ENCODE data around the gene REC8. TPM values are rescaled to one million over a fixed set of nuclear protein-coding genes. Genes with fewer than 3 reads are reported as not detected.

The REC8 gene
- total and polyA plus RNA-seq, 5 donors from 2014 or later, result 9.7 to 145 (median 13.7) TPM

DNA sequence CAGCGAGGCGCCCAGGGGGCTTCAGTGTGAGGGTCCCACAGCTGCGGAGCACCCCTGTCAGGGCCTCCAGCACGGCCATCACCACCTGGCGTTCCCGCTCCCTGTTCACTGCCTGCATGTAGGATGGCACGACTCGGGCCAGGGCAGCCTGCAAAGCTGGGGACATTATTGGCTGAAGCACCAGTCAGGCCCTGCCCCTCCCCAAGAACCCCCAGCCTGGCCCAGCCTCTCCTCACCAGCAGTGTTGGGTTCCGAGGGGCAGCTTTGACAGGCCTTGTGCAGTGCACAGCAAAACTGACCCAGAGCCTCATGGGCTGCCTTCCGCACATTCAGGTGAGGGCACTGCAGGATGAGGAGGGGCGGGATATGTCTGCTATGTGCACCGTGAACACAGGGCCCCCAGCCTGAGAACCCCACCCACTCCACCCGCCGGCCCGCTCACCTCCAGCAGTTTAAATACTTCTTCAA is 11.2 kb downstream of the REC8 start:
- Histone ChIP-seq H3K36me3 (ENCODE audit: control insufficient read depth, insufficient read depth, low read length) (peaks cover 55% of the 10 kb centered on the region), H3K4me1 (ENCODE audit: control insufficient read depth, insufficient read depth, low read length, poor library complexity, severe bottlenecking) (peaks cover 11% of the 10 kb centered on the region), H3K27ac (ENCODE audit: insufficient read depth, low read length, poor library complexity, severe bottlenecking) (no peak overlapping the region), H3K9me3 (ENCODE audit: control insufficient read depth in 2 of 2, low read length in 2 of 2) (no peaks in the 10 kb centered on the region), H3K4me3 (ENCODE audit: low read depth, low read length) (no peak overlapping the region), H3K27me3 (ENCODE audit: control insufficient read depth, insufficient read depth, low read length) (no peaks in the 10 kb centered on the region)
- H3K27ac Mint-ChIP-seq, result no peak overlapping the region
- peaks cover 0 to 20% (median 9%) of the 10 kb centered on the region in 4 donors for H3K4me1 Mint-ChIP-seq
- ATAC-seq (ENCODE audit: low read depth in 2 of 2), result no peak
- peaks cover 4% of the 10 kb centered on the region for H3K27me3 Mint-ChIP-seq
- H3K4me3 Mint-ChIP-seq, result no peak overlapping the region
- peaks cover 13% of the 10 kb centered on the region for H3K36me3 Mint-ChIP-seq
- no peaks in the 10 kb centered on the region for H3K9me3 Mint-ChIP-seq
- no peak for DNase-seq

DNA sequence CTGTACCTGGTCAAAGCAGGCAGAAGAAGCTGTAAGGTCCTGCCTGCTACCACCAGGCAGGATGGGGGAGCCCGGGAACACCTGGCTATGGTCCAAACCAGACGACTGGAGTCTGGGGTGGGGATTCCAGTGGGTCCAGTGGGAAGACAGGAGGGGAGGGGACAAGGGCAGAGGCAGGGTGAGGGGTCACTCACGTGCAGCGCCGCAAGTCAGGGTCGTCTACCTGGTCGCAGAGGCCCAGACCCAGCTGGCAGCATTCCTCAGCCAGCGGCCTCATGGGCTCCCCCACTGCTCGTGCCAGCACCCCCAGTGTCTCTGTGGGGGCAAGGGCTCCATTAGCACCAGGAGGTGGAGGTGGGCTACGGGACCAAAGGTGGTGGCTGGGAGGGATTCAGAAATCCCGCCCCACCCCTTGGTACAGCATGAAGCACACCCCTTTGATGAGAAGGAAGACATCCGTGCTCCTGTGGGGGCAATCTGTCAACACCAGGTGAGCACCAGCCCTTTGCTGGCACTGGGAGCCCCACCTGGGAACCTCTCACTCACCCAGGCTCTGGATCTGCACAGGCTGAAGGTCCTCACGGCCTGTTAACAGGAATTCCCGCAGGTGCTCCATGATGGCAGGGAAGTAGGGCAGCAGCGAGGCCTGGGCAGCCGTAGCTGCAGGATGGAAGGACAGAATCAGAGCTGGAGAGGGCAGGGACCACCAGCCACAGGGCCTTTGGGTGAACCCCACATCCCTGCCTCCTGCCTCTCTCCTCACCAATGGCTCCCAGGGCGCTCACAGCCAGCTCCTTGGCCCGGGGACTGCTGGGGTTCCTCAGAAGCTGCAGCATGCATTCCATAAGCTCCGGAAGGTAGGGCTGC is 12.5 kb downstream of the REC8 start:
- Mint-ChIP-seq H3K36me3 (peaks cover 13% of the 10 kb centered on the region), H3K27ac (no peak overlapping the region), H3K27me3 (peaks cover 5% of the 10 kb centered on the region), H3K4me1 (peaks cover 9 to 29% (median 17%) of the 10 kb centered on the region in 4 donors), H3K9me3 (no peaks in the 10 kb centered on the region), H3K4me3 (no peak overlapping the region)
- H3K4me3 ChIP-seq (ENCODE audit: low read depth, low read length), result no peak overlapping the region
- no peaks in the 10 kb centered on the region for H3K9me3 ChIP-seq (ENCODE audit: control insufficient read depth in 2 of 2, low read length in 2 of 2)
- peaks cover 44% of the 10 kb centered on the region for H3K36me3 ChIP-seq (ENCODE audit: control insufficient read depth, insufficient read depth, low read length)
- ATAC-seq (ENCODE audit: low read depth in 2 of 2) (no peak), DNase-seq (no peak)
- H3K4me1 ChIP-seq (ENCODE audit: control insufficient read depth, insufficient read depth, low read length, poor library complexity, severe bottlenecking), result peaks cover 18% of the 10 kb centered on the region
- no peak overlapping the region for H3K27ac ChIP-seq (ENCODE audit: insufficient read depth, low read length, poor library complexity, severe bottlenecking)
- no peaks in the 10 kb centered on the region for H3K27me3 ChIP-seq (ENCODE audit: control insufficient read depth, insufficient read depth, low read length)

DNA sequence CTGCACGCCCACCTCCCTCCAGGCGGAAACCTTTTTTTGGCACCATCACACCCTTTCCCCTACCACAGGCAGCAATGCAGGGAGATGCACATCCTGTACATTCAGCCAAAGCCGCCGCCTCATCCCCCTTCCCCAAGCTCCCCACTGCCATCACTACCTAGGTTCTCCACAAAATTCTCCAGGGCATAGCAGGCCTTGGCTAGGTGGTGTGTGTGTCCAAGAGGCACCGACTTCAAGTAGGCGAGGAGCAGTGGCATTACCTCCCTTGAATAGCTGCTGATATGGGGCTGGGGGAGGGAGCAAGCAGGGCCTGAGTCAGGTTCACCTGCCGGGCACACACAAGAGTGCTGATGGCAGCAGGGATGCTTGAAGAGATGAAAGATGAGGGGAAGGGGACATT is 13.1 kb downstream of the REC8 start:
- Mint-ChIP-seq H3K4me1 (peaks cover 11 to 32% (median 19%) of the 10 kb centered on the region in 4 donors), H3K27ac (peak overlapping the region in 1 of 3 donors; percentile 69), H3K27me3 (peaks cover 5% of the 10 kb centered on the region), H3K9me3 (no peaks in the 10 kb centered on the region), H3K4me3 (peak overlapping the region in 1 of 4 donors; percentile 15), H3K36me3 (peaks cover 10% of the 10 kb centered on the region)
- ATAC-seq (ENCODE audit: low read depth in 2 of 2), result no peak
- H3K9me3 ChIP-seq (ENCODE audit: control insufficient read depth in 2 of 2, low read length in 2 of 2), result no peaks in the 10 kb centered on the region
- peaks cover 38% of the 10 kb centered on the region for H3K36me3 ChIP-seq (ENCODE audit: control insufficient read depth, insufficient read depth, low read length)
- no peaks in the 10 kb centered on the region for H3K27me3 ChIP-seq (ENCODE audit: control insufficient read depth, insufficient read depth, low read length)
- no peak for DNase-seq
- H3K4me3 ChIP-seq (ENCODE audit: low read depth, low read length), result no peak overlapping the region
- H3K4me1 ChIP-seq (ENCODE audit: control insufficient read depth, insufficient read depth, low read length, poor library complexity, severe bottlenecking), result peaks cover 18% of the 10 kb centered on the region
- no peak overlapping the region for H3K27ac ChIP-seq (ENCODE audit: insufficient read depth, low read length, poor library complexity, severe bottlenecking)

DNA sequence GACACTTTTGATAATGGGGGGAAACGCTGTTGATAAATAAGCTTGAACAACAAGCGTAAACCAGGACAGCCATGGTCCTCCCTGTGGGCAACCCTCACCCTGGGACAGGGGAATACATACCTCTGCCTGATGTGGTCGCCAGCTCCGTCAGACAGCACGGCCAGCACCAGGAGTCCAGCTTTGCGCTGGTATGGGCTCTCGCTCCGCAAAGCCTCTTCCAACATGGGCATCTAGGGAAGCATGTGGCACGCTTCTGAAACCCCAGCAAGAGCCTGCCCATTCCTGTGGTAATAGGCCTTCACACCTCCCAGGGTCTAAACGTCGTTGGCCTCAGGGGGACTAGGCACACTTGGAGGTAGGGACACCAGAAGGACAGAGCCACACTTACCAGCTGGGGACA is 13.9 kb downstream of the REC8 start:
- Histone ChIP-seq H3K27me3 (ENCODE audit: control insufficient read depth, insufficient read depth, low read length) (no peaks in the 10 kb centered on the region), H3K36me3 (ENCODE audit: control insufficient read depth, insufficient read depth, low read length) (peaks cover 34% of the 10 kb centered on the region), H3K4me3 (ENCODE audit: low read depth, low read length) (no peak overlapping the region), H3K27ac (ENCODE audit: insufficient read depth, low read length, poor library complexity, severe bottlenecking) (no peak overlapping the region), H3K9me3 (ENCODE audit: control insufficient read depth in 2 of 2, low read length in 2 of 2) (no peaks in the 10 kb centered on the region), H3K4me1 (ENCODE audit: control insufficient read depth, insufficient read depth, low read length, poor library complexity, severe bottlenecking) (peaks cover 18% of the 10 kb centered on the region)
- ATAC-seq (ENCODE audit: low read depth in 2 of 2) (no peak), DNase-seq (no peak)
- H3K4me1 Mint-ChIP-seq, result peaks cover 11 to 32% (median 20%) of the 10 kb centered on the region in 4 donors
- H3K9me3 Mint-ChIP-seq, result no peaks in the 10 kb centered on the region
- peak overlapping the region in 1 of 3 donors; percentile 15 for H3K27ac Mint-ChIP-seq
- H3K4me3 Mint-ChIP-seq, result peak overlapping the region in 1 of 4 donors; percentile 83
- peaks cover 5% of the 10 kb centered on the region for H3K27me3 Mint-ChIP-seq
- peaks cover 8% of the 10 kb centered on the region for H3K36me3 Mint-ChIP-seq

DNA sequence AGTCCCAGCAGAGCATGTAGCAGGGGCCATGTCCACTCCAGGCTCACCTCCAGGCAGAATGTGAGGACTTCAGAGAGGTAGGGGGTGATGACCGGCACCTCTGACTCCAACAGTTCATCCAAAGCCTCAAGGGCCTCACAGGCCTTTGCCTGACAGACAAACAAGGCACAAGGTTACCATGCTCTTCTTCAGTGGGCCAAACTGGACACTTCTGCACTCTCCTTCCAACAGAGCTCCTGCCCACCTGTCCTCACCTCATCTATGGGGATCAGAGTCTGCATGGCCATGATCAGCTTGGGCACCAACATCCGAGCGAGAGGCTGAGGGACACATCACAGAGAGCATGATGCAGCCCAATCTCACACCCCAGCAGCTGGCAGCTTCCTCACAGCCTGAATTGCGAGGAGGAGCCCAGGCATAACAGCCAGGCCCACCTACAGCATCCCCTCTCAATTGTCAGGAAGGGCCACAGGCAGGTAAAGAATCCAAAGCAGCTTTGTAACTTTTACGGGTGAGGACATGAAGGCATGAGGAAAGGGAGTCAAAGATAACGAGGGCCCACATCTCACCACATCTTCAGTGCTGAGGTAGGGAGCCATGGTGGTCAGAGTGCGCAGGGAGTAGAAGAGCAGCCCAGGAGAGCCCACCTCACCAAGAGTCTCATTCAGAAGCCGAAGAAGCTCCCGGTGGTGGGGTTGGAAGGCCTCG is 15.1 kb downstream of the REC8 start:
- Histone ChIP-seq H3K4me1 (ENCODE audit: control insufficient read depth, insufficient read depth, low read length, poor library complexity, severe bottlenecking) (peaks cover 18% of the 10 kb centered on the region), H3K9me3 (ENCODE audit: control insufficient read depth in 2 of 2, low read length in 2 of 2) (no peaks in the 10 kb centered on the region), H3K36me3 (ENCODE audit: control insufficient read depth, insufficient read depth, low read length) (peaks cover 30% of the 10 kb centered on the region), H3K27me3 (ENCODE audit: control insufficient read depth, insufficient read depth, low read length) (no peaks in the 10 kb centered on the region), H3K27ac (ENCODE audit: insufficient read depth, low read length, poor library complexity, severe bottlenecking) (no peak overlapping the region), H3K4me3 (ENCODE audit: low read depth, low read length) (peak overlapping the region; percentile 11)
- ATAC-seq (ENCODE audit: low read depth in 2 of 2) (no peak), DNase-seq (no peak)
- Mint-ChIP-seq H3K4me3 (peak overlapping the region in 3 of 4 donors; percentile 90 to 95 (median 92)), H3K4me1 (peaks cover 16 to 38% (median 26%) of the 10 kb centered on the region in 4 donors), H3K36me3 (peaks cover 4% of the 10 kb centered on the region), H3K27me3 (peaks cover 5% of the 10 kb centered on the region), H3K27ac (peak overlapping the region; percentile 28 to 92 (median 64)), H3K9me3 (no peaks in the 10 kb centered on the region)

DNA sequence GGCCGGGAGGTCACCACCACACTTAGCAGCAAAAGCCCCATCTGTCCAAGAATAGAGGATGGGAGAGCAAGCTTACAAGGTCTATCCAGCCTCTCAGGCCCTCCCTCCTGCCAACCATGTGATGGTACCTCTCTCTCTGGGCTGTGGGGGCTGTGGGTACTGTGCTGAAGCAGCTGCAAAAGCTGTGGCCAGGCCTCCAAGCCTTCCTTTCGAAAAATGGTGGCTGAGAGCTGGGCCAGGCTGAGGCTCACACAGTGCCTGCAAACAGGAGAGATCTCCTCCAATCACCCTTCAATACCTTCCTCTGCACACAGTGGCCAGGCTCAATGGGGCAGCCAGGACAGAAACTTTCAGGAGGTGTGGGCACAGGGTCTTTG is 15.6 kb downstream of the REC8 start:
- H3K36me3 ChIP-seq (ENCODE audit: control insufficient read depth, insufficient read depth, low read length), result peaks cover 35% of the 10 kb centered on the region
- H3K36me3 Mint-ChIP-seq, result peaks cover 5% of the 10 kb centered on the region

DNA sequence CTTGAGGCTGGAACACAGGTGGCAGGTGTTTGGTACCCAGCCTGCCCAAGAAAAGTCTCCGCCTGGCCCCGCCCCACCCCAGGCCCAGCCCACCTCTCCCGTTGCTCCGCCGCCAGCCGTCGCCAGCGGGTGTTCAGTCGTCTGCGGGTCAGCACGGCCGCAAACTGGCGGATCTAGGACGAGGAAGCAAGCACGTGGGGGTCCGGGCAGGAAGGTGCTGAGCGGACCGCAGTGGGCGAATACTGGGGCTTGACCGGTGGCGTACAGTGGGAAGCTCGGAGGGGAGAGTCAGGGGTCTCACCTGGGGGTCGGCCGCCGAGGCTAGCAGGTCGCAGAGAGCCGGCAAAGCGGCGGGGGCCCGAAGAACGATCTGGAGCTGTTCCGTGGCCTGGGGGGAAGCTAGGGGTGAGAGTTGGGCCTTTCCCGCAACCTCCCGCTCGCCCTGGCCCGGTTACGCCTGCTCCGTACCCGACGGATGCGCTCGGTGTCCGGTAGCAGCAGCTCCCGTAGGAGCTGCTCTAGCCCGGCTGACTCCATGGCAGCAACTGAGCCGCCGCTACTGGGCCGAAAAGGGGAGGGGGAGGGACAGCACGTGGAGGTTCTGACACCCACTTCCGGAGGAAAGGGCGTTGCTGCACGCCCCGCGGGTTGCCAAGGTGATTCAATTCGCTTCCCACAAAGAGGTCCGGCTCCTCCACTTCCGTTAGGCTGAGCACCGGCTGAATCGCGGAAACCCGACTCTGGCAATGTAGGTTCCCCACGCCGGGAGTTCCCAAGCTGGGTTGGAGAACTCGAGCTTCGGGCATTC is 16.6 kb downstream of the REC8 start, which contains the start of gene IPO4:
TSS of gene IPO4 (minus strand) at position 566 of the 808 bp plus-strand sequence. CDS start at position 537, 29 bp downstream.
- no peaks in the 10 kb centered on the region for H3K27me3 ChIP-seq (ENCODE audit: control insufficient read depth, insufficient read depth, low read length)
- Mint-ChIP-seq H3K27ac (peak within 1 kb of the TSS; percentile 88 to 95 (median 92)), H3K4me1 (peaks cover 22 to 48% (median 26%) of the 10 kb centered on the region in 4 donors), H3K36me3 (peaks cover 9% of the 10 kb centered on the region), H3K27me3 (peaks cover 5% of the 10 kb centered on the region), H3K4me3 (peak within 1 kb of the TSS; percentile 90 to 98 (median 94)), H3K9me3 (no peaks in the 10 kb centered on the region)
- peak within 1 kb of the TSS; percentile 79 for H3K27ac ChIP-seq (ENCODE audit: insufficient read depth, low read length, poor library complexity, severe bottlenecking)
- H3K36me3 ChIP-seq (ENCODE audit: control insufficient read depth, insufficient read depth, low read length), result peaks cover 38% of the 10 kb centered on the region
- peak within 1 kb of the TSS; percentile 61 for H3K4me3 ChIP-seq (ENCODE audit: low read depth, low read length)
- DNase-seq (peak; percentile 94 to 98 (median 94)), ATAC-seq (ENCODE audit: low read depth in 2 of 2) (peak; percentile 90 to 94)
- H3K4me1 ChIP-seq (ENCODE audit: control insufficient read depth, insufficient read depth, low read length, poor library complexity, severe bottlenecking), result peaks cover 18% of the 10 kb centered on the region
- no peaks in the 10 kb centered on the region for H3K9me3 ChIP-seq (ENCODE audit: control insufficient read depth in 2 of 2, low read length in 2 of 2)

More for the DNA sequence above, 15.6 kb downstream of the REC8 start:
- no peaks in the 10 kb centered on the region for H3K27me3 ChIP-seq (ENCODE audit: control insufficient read depth, insufficient read depth, low read length)
- peak overlapping the region; percentile 61 for H3K4me3 ChIP-seq (ENCODE audit: low read depth, low read length)
- DNase-seq (no peak), ATAC-seq (ENCODE audit: low read depth in 2 of 2) (no peak)
- Mint-ChIP-seq H3K9me3 (no peaks in the 10 kb centered on the region), H3K4me1 (peaks cover 21 to 42% (median 24%) of the 10 kb centered on the region in 4 donors), H3K27me3 (peaks cover 5% of the 10 kb centered on the region), H3K4me3 (peak overlapping the region; percentile 90 to 98 (median 94)), H3K27ac (peak overlapping the region in 2 of 3 donors; percentile 92 to 95)
- peak overlapping the region; percentile 79 for H3K27ac ChIP-seq (ENCODE audit: insufficient read depth, low read length, poor library complexity, severe bottlenecking)
- H3K9me3 ChIP-seq (ENCODE audit: control insufficient read depth in 2 of 2, low read length in 2 of 2), result no peaks in the 10 kb centered on the region
- peaks cover 18% of the 10 kb centered on the region for H3K4me1 ChIP-seq (ENCODE audit: control insufficient read depth, insufficient read depth, low read length, poor library complexity, severe bottlenecking)

Measured in CD4-positive, CD25-positive, alpha-beta regulatory T cell (primary cell).